Fibroblast of pulmonary artery (primary cell): ENCODE data around the gene ATOH8.

Experiments
- DNase-seq: peaks from one replicate; pipeline ENCODE4 v3.0.0-alpha.2; 2010; ENCODE audit warnings: low read depth
- H3K4me3 ChIP-seq: replicated peaks from 2 replicates; pipeline ENCODE4 v1.5.1; 2011; ENCODE audit warnings: low read depth, mild to moderate bottlenecking, control low read depth, low read length, moderate library complexity
- CTCF ChIP-seq: IDR thresholded peaks from 2 replicates; pipeline ENCODE4 v1.5.1; 2011; ENCODE audit warnings: mild to moderate bottlenecking, control low read depth, low read length, inconsistent platforms; ENCODE audit errors: missing control alignments

Gene ATOH8

DNA sequence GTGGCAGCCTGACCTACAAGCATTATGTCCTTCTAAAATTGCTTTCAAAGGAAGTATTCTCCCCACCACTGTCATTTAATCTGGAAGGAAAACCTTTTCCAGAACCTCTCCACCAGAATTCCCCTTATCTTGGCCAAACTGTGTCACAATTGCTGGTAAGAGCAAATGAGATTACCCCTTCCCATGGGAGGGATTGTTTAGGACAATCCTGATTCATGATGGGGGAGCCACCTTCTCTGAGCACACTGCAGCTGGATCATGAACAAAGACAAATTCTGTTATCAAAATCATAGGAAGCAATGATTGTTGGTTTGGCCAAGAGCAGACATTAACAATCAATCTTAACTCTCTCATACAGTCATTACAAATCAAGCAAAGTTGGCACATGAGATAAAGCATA is 18.1 kb upstream of the ATOH8 start:
- H3K4me3 ChIP-seq = no peak overlapping the region
- TF ChIP-seq CTCF = no peak
- DNase-seq = peak; percentile 48

GRCh38 chr2:85736456-85737355 is 17.1 kb upstream of the ATOH8 start:
- no peak overlapping the region for H3K4me3 ChIP-seq
- TF ChIP-seq CTCF = no peak
- no peak for DNase-seq

- H3K4me3 ChIP-seq = no peak overlapping the region
- TF ChIP-seq CTCF = no peak
- peak; percentile 88 for DNase-seq
Observed at GRCh38 chr2:85737481-85737880, 16.3 kb upstream of the ATOH8 start.

- no peak overlapping the region for H3K4me3 ChIP-seq
- TF ChIP-seq CTCF = no peak
- no peak for DNase-seq
Observed at GRCh38 chr2:85737961-85738360, 15.8 kb upstream of the ATOH8 start.

DNA sequence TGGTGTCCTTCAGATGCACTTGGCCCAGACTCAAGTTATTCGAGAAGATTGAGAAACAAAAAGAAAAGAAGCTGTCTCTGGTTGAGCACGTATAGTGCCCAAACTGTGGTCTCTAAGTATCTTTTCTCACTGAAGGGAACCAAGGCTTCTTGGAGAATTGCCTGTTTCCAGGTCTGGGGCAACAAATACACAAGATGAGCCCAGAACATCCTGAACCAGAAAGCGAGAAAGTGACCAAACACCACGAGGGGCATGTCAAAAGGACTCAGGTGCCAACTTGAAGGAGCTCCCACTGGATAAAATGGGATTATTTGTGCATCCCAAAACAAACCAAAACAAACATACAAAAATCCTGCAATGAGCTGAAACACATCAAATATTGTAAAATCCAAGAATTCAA is 13.6 kb upstream of the ATOH8 start:
- no peak for TF ChIP-seq CTCF
- no peak for DNase-seq
- H3K4me3 ChIP-seq = no peak overlapping the region

GRCh38 chr2:85741211-85741832 is 12.5 kb upstream of the ATOH8 start:
- DNase-seq = no peak
- H3K4me3 ChIP-seq = no peak overlapping the region
- no peak for TF ChIP-seq CTCF
